HEK293 (cell line): ENCODE measurements around the gene RNASE2.

Experiments
- CTCF ChIA-PET: fragments of 350-600 bp; formaldehyde crosslinking; extraction: SDS; loops from one replicate; lab custom pipeline; 2021; ENCODE audit warnings: antibody characterized with exemption; lab: Yijun Ruan, JAX
- POLR2A ChIA-PET: fragments of 300-600 bp; formaldehyde crosslinking; extraction: SDS; loops from one replicate; lab custom pipeline; 2020; ENCODE audit warnings: antibody characterized with exemption, inconsistent platforms; lab: Yijun Ruan, JAX
- H3K27ac ChIP-seq: fragments of 200-500 bp; sonication (Bioruptor generic); 2 replicates; pipeline ENCODE4 v1.5.1; 2014; ENCODE audit warnings: low read depth, low read length, control low read depth, inconsistent platforms; ENCODE audit errors: extremely low read depth
- H3K36me3 ChIP-seq, 2 experiments: fragments of 200-500 bp in 1 of 2; sonication (Bioruptor generic) in 1 of 2; 1 replicate in 1 of 2; 2 replicates in 1 of 2; pipeline ENCODE4 v1.5.1; 2014 to 2017; ENCODE audit warnings: inconsistent platforms in 2 of 2, low read length in 2 of 2; ENCODE audit not compliant: control insufficient read depth in 2 of 2, insufficient read depth in 1 of 2
- H3K4me1 ChIP-seq: fragments of 200-500 bp; sonication (Bioruptor generic); 2 replicates; pipeline ENCODE4 v1.5.1; 2014; ENCODE audit warnings: mild to moderate bottlenecking, low read length, inconsistent platforms; ENCODE audit not compliant: control insufficient read depth, insufficient read depth
- H3K4me3 ChIP-seq: 2 replicates; pipeline ENCODE4 v1.5.1; 2011; ENCODE audit warnings: low read depth, mild to moderate bottlenecking, control low read depth, low read length, moderate library complexity
- H3K9me3 ChIP-seq: fragments of 200-500 bp; sonication (Bioruptor generic); 2 replicates; pipeline ENCODE4 v1.5.1; 2014; ENCODE audit warnings: low read depth, low read length, inconsistent platforms; ENCODE audit not compliant: control insufficient read depth, insufficient read depth
- AEBP2 ChIP-seq: fragments of 450-650 bp; formaldehyde crosslinking; IDR thresholded peaks from 2 replicates; pipeline ENCODE4 v1.5.1; 2016; ENCODE audit warnings: missing biosample characterization, missing genetic modification characterization, borderline replicate concordance
- PRDM2 ChIP-seq: fragments of 450-650 bp; formaldehyde crosslinking; IDR thresholded peaks from 2 replicates; pipeline ENCODE4 v1.5.1; 2016; ENCODE audit warnings: missing biosample characterization, missing genetic modification characterization, borderline replicate concordance
- REST ChIP-seq: fragments of 450-650 bp; formaldehyde crosslinking; IDR thresholded peaks from 2 replicates; pipeline ENCODE4 v1.5.1; 2016; ENCODE audit warnings: missing biosample characterization, missing genetic modification characterization
- SCRT2 ChIP-seq: fragments of 450-650 bp; formaldehyde crosslinking; IDR thresholded peaks from 2 replicates; pipeline ENCODE4 v1.5.1; 2016; ENCODE audit warnings: missing biosample characterization, missing genetic modification characterization
- TSHZ1 ChIP-seq: fragments of 450-650 bp; formaldehyde crosslinking; IDR thresholded peaks from 2 replicates; pipeline ENCODE4 v1.5.1; 2016; ENCODE audit warnings: missing biosample characterization, missing genetic modification characterization, borderline replicate concordance
- ZBTB26 ChIP-seq: fragments of 450-650 bp; formaldehyde crosslinking; optimal IDR thresholded peaks from 2 replicates; pipeline ENCODE3; 2016; ENCODE audit warnings: missing biosample characterization, mild to moderate bottlenecking, missing genetic modification characterization
- ZFP3 ChIP-seq: fragments of 450-650 bp; formaldehyde crosslinking; IDR thresholded peaks from 2 replicates; pipeline ENCODE4 v1.5.1; 2016; ENCODE audit warnings: low read depth, missing biosample characterization, missing genetic modification characterization
- ZNF121 ChIP-seq: fragments of 450-650 bp; formaldehyde crosslinking; IDR thresholded peaks from 2 replicates; pipeline ENCODE4 v1.5.1; 2016; ENCODE audit warnings: missing biosample characterization, missing genetic modification characterization
- ZNF202 ChIP-seq: fragments of 450-650 bp; formaldehyde crosslinking; IDR thresholded peaks from 2 replicates; pipeline ENCODE4 v1.5.1; 2016; ENCODE audit warnings: missing biosample characterization, missing genetic modification characterization, borderline replicate concordance
- ZNF335 ChIP-seq: fragments of 450-650 bp; formaldehyde crosslinking; conservative IDR thresholded peaks from 2 replicates; pipeline ENCODE4 v1.5.1; 2016; ENCODE audit warnings: missing biosample characterization, missing genetic modification characterization
- ZNF433 ChIP-seq: fragments of 450-650 bp; formaldehyde crosslinking; IDR thresholded peaks from 2 replicates; pipeline ENCODE4 v1.5.1; 2016; ENCODE audit warnings: missing biosample characterization, missing genetic modification characterization, low read depth
- ZNF529 ChIP-seq: fragments of 450-650 bp; formaldehyde crosslinking; IDR thresholded peaks from 2 replicates; pipeline ENCODE4 v1.5.1; 2017; ENCODE audit warnings: missing genetic modification characterization, missing biosample characterization; ENCODE audit not compliant: insufficient replicate concordance
- ZNF544 ChIP-seq: fragments of 450-650 bp; formaldehyde crosslinking; IDR thresholded peaks from 2 replicates; pipeline ENCODE4 v1.5.0; 2017; ENCODE audit warnings: missing biosample characterization, missing genetic modification characterization
- ZNF610 ChIP-seq: fragments of 450-650 bp; formaldehyde crosslinking; IDR thresholded peaks from 2 replicates; pipeline ENCODE4 v1.5.1; 2016; ENCODE audit warnings: missing biosample characterization, missing genetic modification characterization, borderline replicate concordance
- ZNF624 ChIP-seq: fragments of 450-650 bp; formaldehyde crosslinking; IDR thresholded peaks from 2 replicates; pipeline ENCODE4 v1.5.1; 2017; ENCODE audit warnings: missing biosample characterization, missing genetic modification characterization
- ZSCAN30 ChIP-seq: fragments of 450-650 bp; IDR thresholded peaks from 2 replicates; pipeline ENCODE4 v1.5.1; 2018; ENCODE audit warnings: missing biosample characterization, mild to moderate bottlenecking, missing genetic modification characterization, moderate library complexity

RNASE2 gene

GRCh38 chr14:21001218-21001617 lies 45.9 kb downstream of the RNASE2 start:
- POLR2A ChIA-PET, result no interaction called here
- Histone ChIP-seq H3K27ac (no peak overlapping the region), H3K4me1 (no peaks in the 10 kb centered on the region), H3K9me3 (no peaks in the 10 kb centered on the region), H3K4me3 (no peak overlapping the region), H3K36me3 (peaks cover 13 to 18% of the 10 kb centered on the region in 2 experiments)
- TF ChIP-seq ZFP3 (no peak), ZNF121 (tag by site-specific recombination) (no peak), REST (tag by site-specific recombination) (no peak), ZSCAN30 (tag by site-specific recombination) (no peak), ZBTB26 (tag by site-specific recombination) (no peak), PRDM2 (tag by site-specific recombination) (no peak), ZNF610 (tag by site-specific recombination) (no peak), ZNF202 (tag by site-specific recombination) (no peak), SCRT2 (tag by site-specific recombination) (no peak)
- CTCF ChIA-PET, result interaction anchor here (1.1 to 5.4 kb wide), 3 partner anchors 13 to 103 kb away, joined by 3 to 35 read pairs (median 9); no protein-coding TSS in a partner anchor

- H3K4me3 ChIP-seq, result no peak overlapping the region
- H3K9me3 ChIP-seq, result no peaks in the 10 kb centered on the region
- ChIA-PET CTCF (interaction anchor here (0.6 to 4.0 kb wide), 7 partner anchors 11 to 506 kb away, joined by 3 to 43 read pairs (median 7); no protein-coding TSS in a partner anchor), POLR2A (interaction anchor here (0.7 kb wide), 1 partner anchor 8 kb away, joined by 3 read pairs; no protein-coding TSS in a partner anchor)
- H3K4me1 ChIP-seq, result no peaks in the 10 kb centered on the region
- H3K27ac ChIP-seq, result no peak overlapping the region
- H3K36me3 ChIP-seq, result no peaks in the 10 kb centered on the region
- no peak for TF ChIP-seq TSHZ1 (tag by site-specific recombination)
- no peak for TF ChIP-seq AEBP2 (tag by site-specific recombination)
- TF ChIP-seq ZNF529 (tag by site-specific recombination), result no peak
- no peak for TF ChIP-seq ZNF433
- no peak for TF ChIP-seq ZNF335 (tag by site-specific recombination)
- TF ChIP-seq ZNF544 (tag by site-specific recombination), result no peak
- no peak for TF ChIP-seq ZNF624 (tag by site-specific recombination)
Measured at GRCh38 chr14:21003788-21004346, 48.6 kb downstream of the RNASE2 start.
